ENCODE data around the gene MRGPRF.
A peak's percentile ranks its signal among the peaks of the same experiment; 100 is the strongest.

Gene MRGPRF

DNA sequence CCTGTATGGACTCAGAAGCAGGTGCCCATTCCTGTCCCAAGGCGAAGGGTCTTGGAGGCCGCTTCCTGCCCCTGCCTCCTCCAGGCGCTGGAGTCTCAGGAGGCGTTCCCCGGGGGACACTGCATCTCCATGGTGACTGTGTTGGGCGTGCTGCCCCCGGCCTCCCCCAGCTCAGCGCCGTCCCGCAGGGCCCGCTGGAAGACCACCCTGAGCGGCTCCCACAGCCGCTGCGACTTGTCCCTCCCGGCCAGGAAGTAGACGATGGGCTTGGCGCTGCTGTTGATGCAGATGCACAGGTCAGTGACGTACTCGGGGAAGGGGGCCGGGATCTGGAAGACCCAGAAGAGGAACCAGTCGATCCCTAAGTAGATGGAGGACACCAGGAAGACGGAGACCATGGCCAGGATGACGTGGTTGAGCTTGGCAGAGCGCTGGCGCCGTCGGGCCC lies 7.8 kb downstream of the MRGPRF start:
- TF ChIP-seq, protein P1, sequence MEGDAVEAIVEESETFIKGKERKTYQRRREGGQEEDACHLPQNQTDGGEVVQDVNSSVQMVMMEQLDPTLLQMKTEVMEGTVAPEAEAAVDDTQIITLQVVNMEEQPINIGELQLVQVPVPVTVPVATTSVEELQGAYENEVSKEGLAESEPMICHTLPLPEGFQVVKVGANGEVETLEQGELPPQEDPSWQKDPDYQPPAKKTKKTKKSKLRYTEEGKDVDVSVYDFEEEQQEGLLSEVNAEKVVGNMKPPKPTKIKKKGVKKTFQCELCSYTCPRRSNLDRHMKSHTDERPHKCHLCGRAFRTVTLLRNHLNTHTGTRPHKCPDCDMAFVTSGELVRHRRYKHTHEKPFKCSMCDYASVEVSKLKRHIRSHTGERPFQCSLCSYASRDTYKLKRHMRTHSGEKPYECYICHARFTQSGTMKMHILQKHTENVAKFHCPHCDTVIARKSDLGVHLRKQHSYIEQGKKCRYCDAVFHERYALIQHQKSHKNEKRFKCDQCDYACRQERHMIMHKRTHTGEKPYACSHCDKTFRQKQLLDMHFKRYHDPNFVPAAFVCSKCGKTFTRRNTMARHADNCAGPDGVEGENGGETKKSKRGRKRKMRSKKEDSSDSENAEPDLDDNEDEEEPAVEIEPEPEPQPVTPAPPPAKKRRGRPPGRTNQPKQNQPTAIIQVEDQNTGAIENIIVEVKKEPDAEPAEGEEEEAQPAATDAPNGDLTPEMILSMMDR (IDR thresholded peaks at IDR 0.05; ENCODE audit: insufficient read depth, low read depth, low read length, missing control alignments) = no peak
- DNase-seq (ENCODE audit: low read depth) = no peak
- no peak overlapping the region for H3K4me3 ChIP-seq (ENCODE audit: low read depth, low read length)

DNA sequence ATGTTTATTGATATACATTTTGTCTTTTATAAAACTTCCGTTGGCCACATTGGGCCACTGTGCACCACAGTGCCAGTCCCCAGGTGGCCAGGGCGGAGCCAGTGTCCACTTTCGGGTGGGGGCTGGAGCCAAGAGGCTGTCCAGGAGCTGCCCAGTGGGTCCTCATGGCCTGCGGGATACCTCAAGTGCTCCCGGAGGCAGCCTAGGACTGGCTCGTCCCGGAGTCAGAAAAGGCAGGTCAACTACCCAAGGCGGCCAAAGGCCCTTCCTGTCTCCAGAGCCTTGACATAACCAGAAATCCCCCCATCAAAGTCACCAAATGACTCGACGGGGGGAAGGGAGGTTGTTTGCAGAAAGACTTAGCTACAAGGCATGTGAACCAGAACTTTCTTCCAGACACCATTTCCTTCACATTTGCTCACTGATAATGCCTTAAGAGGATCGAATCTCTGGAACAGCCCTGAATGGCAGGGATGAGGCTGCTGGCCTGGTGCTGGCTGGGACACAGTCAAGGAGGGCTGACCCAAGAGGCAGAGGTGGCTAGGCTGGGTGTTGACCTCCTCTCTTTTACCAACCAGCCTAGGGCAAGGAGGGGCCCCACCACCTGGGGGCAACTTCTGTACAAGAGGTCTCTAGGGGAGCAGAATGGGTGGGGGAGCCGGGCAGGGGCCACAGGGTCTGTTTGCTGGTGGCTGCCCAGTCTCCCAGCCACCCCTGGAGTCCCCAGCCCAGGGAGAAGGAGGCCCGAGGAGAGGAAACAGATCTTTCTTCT lies 8.4 kb downstream of the MRGPRF start:
- no peak overlapping the region for H3K4me3 ChIP-seq (ENCODE audit: low read depth, low read length)
- TF ChIP-seq, protein P1 (IDR thresholded peaks at IDR 0.05; ENCODE audit: insufficient read depth, low read depth, low read length, missing control alignments) = no peak
- DNase-seq (ENCODE audit: low read depth) = peak; percentile 34

DNA sequence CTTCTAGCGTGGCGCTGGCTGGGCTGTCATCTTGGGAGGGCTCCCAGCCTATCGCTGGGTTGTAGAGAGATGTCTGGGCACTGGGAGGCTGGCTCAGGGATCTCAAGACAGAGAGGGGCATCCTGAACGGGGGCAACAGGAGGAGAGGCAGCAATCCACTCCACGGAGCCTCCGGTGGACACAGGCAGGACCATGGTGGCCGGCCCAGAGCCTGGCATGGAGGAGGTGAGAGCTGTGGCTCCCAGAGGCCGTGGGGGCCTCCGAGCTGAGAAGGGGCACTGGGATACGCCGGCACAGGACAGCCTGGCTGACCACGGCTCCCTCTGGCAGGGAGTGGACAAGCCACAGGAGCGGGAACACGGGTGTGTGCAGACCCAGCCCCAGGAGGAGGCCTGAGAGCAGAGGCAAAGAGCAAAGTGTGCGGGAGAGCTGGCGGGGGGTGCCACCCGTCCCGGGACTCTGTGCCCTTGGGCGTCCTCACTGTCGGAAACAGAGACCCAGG lies 9.1 kb downstream of the MRGPRF start:
- no peak for DNase-seq (ENCODE audit: low read depth)
- H3K4me3 ChIP-seq (ENCODE audit: low read depth, low read length) = no peak overlapping the region
- TF ChIP-seq, protein P1 (IDR thresholded peaks at IDR 0.05; ENCODE audit: insufficient read depth, low read depth, low read length, missing control alignments) = no peak

DNA sequence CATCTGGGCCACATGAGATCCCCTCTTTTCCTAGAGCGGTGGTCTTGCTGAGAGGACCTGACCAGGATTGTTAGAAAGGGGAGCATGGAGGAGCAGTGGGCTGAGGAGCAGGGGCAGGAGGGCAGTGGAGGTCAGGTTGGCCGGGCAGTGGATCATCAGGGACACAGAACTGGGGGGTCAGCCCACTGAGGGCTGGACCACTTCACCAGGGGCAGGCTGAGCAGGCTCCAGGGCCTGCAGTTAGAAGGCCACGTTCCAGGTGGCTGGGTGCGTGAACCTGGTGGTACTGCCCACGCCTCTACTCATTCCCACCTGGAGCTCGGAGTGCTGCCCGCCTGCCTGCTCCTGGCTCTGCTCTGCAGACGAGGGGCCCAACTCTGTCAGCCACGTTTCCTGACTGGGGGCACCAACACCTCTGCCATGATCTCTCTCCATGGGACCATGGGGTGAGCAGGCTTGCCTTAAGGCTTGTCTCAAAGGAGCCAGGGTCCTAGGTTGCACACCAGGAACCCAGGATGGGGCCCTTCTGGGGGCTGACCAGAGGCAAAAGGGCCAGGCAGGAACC lies 9.7 kb downstream of the MRGPRF start:
- no peak overlapping the region for H3K4me3 ChIP-seq (ENCODE audit: low read depth, low read length)
- no peak for DNase-seq (ENCODE audit: low read depth)
- TF ChIP-seq, protein P1 (IDR thresholded peaks at IDR 0.05; ENCODE audit: insufficient read depth, low read depth, low read length, missing control alignments) = no peak

DNA sequence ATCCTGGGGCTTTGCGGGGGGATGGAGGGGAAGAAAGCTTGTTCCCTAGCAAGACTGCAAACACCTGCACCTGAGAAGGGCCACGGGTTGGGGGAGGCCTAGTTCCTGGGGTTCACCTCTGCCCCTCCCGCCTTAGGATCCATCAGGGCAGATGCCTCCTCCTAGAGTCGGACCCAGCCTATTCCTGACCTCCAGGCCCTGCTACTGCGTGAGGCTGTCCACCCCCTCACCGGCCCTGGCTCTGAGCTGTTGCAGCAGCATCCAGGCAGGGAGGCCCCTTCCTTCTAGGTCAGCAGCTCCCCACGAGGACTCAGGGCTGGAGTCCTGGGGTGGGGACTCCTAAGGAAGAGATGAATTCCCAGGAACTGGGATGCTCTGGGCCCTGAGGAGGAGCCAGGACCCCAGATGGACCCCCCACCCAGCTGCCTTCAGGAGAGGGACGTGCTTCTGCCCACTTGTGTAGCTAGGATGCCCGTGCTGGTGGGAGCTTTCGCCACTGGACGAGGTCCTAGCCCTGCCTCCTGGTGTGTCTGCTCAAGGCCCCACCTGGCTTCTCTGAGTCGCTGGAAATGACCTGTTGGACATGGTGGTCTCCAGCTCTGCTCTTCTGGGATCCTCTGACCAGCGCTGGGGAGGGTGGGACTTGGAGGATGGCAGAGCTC lies 10.3 kb downstream of the MRGPRF start:
- no peak for DNase-seq (ENCODE audit: low read depth)
- TF ChIP-seq, protein P1 (IDR thresholded peaks at IDR 0.05; ENCODE audit: insufficient read depth, low read depth, low read length, missing control alignments) = no peak
- no peak overlapping the region for H3K4me3 ChIP-seq (ENCODE audit: low read depth, low read length)

DNA sequence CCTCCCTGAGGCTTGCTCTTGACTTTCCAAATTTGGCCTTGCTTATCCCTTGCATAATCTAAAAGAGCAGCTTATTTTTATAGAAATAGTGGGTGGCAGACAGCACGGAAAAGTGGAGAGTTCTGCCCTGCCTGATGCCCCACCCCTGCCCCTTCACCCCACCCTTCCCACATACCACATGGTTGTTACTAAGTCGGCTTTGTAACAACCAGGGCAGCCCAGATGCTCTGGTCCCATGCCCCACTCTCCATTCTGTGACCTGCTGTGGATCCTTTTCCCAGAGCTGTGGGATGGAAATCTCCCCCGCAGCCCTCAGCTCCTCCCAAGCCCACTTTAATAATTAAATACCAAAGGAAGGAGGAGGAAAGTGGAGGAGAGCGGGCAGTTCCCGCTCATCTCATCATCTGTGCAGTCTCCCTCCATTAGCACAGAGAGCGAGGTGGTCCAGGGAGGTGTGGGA lies 10.9 kb downstream of the MRGPRF start:
- TF ChIP-seq, protein P1 (IDR thresholded peaks at IDR 0.05; ENCODE audit: insufficient read depth, low read depth, low read length, missing control alignments) = no peak
- no peak overlapping the region for H3K4me3 ChIP-seq (ENCODE audit: low read depth, low read length)
- no peak for DNase-seq (ENCODE audit: low read depth)

Measured in GM12865 (cell line).